ENCODE measurements around the gene IFNE.

Gene IFNE

DNA sequence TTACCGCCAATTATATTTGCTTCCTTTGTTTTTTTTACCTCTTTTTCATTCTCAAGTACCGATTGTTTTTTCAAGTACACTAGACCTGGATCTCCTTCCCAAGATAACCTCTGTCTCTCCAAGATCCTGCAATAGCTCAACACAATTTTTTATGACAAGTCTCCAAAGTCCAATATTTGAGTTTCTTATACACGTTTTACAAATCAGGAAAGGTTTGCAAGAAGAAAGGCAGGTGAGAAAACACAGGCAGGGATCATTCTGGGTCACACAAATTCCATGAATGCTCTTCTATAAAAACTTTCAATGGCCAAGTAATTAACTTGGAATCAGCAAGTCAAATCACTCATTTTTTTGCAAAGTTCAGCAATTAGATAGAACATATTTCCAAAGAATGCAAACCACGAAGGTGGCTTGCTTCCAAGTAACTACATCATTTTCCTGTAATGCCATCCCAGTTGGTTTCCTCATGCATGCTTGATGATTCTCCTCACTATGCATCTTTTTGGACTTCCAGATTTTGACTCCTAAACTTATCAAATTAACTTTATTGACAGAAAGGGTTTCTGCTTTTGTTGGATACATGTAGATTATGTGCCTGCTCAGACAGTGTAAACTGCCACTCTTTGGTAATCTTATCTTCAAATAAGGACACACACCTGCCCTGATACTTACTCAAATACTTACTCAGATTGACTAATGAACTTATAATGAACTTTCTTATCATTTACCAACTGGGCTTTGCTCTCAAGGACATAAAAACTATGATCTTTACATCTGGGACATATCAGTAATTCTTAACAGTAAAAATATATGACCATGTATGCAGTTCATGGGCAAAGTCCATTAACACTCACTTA, 24.7 kb upstream of the IFNE start:
- peaks cover 10% of the 10 kb centered on the region for H3K27me3 Mint-ChIP-seq
- no peak overlapping the region for H3K27ac Mint-ChIP-seq
- no peaks in the 10 kb centered on the region for H3K36me3 Mint-ChIP-seq
- no peaks in the 10 kb centered on the region for H3K9me3 Mint-ChIP-seq
- ATAC-seq, result no peak
- H3K4me3 Mint-ChIP-seq, result no peak overlapping the region
- H3K4me1 Mint-ChIP-seq, result no peaks in the 10 kb centered on the region

DNA sequence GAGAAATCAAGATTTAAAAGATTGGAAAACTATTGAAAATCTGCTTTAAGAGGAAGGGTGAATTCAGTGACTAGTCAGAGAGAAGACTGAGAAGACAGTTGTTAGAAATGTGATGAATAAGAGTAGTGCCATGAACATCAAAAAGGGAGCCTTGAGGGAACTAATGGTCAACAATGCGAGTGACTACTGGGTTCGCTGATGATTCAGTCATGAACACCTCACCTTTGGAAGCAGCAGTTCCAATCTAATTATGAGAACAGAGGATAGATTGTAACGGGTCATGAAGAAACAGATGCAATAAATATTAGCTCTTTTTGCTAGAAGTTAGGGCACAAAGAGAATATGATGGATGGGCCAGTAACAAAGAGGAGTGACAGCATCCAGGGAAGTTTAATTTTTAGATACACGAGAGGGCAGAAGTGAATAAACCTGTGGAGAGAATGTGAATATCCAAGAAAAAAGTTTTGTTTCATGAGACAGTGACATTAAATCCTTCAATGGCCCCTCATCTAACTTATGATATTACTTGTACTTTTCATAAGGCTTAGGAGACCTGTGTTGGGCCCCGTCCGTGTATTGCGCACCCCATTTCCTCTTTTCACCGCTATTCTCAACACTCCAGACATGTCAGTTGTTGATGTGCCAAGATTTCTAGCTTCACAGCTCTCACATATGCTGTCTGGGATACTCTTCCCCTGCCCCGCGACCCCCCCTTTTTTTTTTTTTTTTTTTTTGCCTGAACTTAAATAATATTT, 23.5 kb upstream of the IFNE start:
- H3K4me1 Mint-ChIP-seq, result no peaks in the 10 kb centered on the region
- peaks cover 10% of the 10 kb centered on the region for H3K27me3 Mint-ChIP-seq
- H3K4me3 Mint-ChIP-seq, result no peak overlapping the region
- H3K36me3 Mint-ChIP-seq, result no peaks in the 10 kb centered on the region
- no peak overlapping the region for H3K27ac Mint-ChIP-seq
- H3K9me3 Mint-ChIP-seq, result no peaks in the 10 kb centered on the region
- ATAC-seq, result peak; percentile 36

DNA sequence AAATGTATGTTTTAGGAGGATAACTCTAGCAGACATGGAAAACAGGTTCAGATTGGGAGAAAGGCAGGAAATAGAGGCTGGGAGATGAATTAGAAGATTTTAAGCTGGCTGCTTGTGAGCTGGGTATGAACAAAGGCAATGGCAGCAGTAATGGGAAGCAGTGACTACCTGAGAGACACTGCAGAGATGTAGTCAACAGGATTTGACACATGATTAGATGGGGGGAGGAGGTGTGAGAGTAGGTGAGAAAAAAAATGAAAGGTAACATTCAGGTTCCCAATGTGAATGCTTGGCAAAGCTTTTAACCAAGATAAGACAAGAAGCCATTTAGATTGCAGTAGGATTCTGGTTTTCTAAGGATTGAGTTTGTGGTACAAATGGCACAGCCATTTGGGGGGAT, 22.8 kb upstream of the IFNE start:
- Mint-ChIP-seq H3K36me3 (no peaks in the 10 kb centered on the region), H3K27me3 (peaks cover 10% of the 10 kb centered on the region)
- ATAC-seq, result no peak

DNA sequence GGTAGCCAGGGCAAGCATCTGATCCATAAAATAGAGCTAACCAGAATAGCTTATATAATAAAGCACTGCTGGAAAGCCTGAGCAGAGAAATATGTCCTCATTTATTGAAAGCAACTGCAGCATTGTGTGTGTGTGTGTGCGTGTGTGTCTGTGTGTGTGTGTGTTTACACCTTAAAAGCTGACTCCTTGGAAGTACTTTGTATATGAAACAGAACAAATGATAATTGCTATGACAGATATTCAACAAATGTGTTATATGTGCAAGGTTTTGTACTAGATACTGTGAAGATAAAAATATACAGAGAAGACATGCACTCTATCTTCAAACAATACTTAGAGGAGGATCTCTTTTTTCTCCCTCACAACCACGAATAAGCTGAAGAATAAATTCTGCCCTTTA, 22.0 kb upstream of the IFNE start:
- H3K9me3 Mint-ChIP-seq, result no peaks in the 10 kb centered on the region
- H3K4me3 Mint-ChIP-seq, result no peak overlapping the region
- H3K27ac Mint-ChIP-seq, result no peak overlapping the region
- no peaks in the 10 kb centered on the region for H3K36me3 Mint-ChIP-seq
- ATAC-seq, result no peak
- H3K27me3 Mint-ChIP-seq, result peaks cover 10% of the 10 kb centered on the region
- no peaks in the 10 kb centered on the region for H3K4me1 Mint-ChIP-seq

More for the DNA sequence above, 22.8 kb upstream of the IFNE start:
- Mint-ChIP-seq H3K4me1 (no peaks in the 10 kb centered on the region), H3K9me3 (no peaks in the 10 kb centered on the region), H3K4me3 (no peak overlapping the region), H3K27ac (no peak overlapping the region)

DNA sequence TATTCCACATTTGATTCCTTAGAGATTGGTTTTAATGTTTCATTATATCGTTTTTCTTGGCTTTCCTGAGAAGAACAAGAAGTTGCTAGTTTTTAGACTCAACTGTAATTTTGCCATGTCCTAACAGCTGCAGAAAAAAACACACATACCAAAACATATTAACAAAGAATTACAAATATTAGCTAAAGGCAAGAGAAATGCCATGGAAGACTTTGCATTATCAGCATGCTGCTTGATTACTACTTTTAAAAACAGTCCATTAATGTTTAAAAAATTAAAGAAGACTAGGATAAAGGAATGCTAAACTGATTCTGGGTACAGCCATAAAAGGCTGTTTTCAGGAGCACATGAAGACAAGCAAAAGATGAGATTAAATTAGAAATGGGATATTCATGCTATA, 20.5 kb upstream of the IFNE start:
- Mint-ChIP-seq H3K4me3 (no peak overlapping the region), H3K9me3 (no peaks in the 10 kb centered on the region), H3K4me1 (no peaks in the 10 kb centered on the region), H3K27ac (no peak overlapping the region), H3K27me3 (peaks cover 10% of the 10 kb centered on the region), H3K36me3 (no peaks in the 10 kb centered on the region)
- ATAC-seq, result no peak

DNA sequence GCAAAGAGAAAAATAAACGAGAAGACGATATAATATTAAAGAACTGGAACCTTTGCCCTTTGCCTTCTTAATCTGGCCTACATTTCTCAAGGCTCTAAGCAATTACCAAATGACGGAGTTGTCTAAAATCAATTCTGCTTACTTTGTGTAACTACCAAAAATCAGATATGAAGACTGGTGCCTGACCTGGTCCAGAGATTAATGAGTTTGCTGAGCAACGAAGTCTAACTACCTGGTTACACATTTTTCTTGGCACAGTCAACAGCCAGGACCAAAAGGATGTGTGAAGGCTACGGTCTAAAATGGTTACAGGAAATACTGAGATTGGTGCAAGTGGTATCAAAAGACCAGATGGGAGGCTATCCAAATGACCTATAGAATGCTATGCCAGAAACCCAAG, 17.8 kb upstream of the IFNE start:
- no peak overlapping the region for H3K4me3 Mint-ChIP-seq
- no peak overlapping the region for H3K27ac Mint-ChIP-seq
- H3K9me3 Mint-ChIP-seq, result no peaks in the 10 kb centered on the region
- no peaks in the 10 kb centered on the region for H3K27me3 Mint-ChIP-seq
- no peaks in the 10 kb centered on the region for H3K36me3 Mint-ChIP-seq
- no peaks in the 10 kb centered on the region for H3K4me1 Mint-ChIP-seq
- no peak for ATAC-seq

DNA sequence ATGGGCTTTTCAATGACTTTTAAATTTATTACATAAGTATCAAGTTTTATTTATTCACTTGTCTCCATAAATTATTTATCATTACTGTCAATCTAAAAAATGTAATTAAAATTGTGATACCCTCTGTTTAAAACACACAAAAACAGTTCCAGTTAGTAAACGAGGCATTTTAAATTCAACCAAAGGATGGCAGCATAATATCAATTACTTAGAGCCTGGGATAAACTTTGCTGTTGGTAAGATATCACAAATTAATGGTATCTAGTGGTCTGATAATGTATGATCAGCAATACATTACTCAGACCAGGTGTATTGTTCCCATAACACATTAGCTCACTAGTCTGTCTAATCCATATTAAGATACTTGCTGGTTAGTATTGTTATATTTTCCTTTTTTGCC, 9.6 kb upstream of the IFNE start:
- Mint-ChIP-seq H3K4me1 (no peaks in the 10 kb centered on the region), H3K36me3 (no peaks in the 10 kb centered on the region)
- ATAC-seq, result no peak

DNA sequence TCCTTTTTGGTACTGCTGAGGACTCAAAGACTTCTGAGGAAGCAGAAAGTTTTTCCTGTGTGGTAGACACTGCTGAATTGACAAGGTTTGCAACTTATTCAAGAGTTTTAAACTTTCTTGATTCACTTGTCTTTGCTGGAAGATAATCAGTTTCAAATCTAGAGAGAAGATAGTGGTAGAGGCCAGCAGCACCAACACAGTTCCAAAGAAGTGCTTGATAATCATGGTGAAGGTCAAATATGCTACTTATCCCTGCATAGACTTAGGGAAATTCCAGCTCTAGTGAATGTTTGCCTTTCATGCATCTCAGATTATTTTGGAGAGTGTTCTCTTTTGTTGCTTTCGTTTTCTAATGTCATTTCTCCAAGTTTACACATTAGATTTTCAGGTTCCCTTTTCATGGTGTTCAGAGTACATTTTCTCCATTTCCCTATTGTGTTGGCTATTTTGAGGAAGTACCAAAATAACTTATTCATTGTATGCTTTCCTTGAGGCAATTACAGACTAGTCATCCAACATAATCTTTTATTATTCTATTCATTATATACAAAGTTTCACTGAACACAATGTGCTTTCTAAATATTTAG, 550 bp downstream of the IFNE start:
- H3K4me3 Mint-ChIP-seq, result no peak overlapping the region
- H3K36me3 Mint-ChIP-seq, result no peaks in the 10 kb centered on the region

More for the DNA sequence above, 9.6 kb upstream of the IFNE start:
- Mint-ChIP-seq H3K4me3 (no peak overlapping the region), H3K27me3 (peaks cover 40% of the 10 kb centered on the region), H3K27ac (no peak overlapping the region), H3K9me3 (no peaks in the 10 kb centered on the region)

DNA sequence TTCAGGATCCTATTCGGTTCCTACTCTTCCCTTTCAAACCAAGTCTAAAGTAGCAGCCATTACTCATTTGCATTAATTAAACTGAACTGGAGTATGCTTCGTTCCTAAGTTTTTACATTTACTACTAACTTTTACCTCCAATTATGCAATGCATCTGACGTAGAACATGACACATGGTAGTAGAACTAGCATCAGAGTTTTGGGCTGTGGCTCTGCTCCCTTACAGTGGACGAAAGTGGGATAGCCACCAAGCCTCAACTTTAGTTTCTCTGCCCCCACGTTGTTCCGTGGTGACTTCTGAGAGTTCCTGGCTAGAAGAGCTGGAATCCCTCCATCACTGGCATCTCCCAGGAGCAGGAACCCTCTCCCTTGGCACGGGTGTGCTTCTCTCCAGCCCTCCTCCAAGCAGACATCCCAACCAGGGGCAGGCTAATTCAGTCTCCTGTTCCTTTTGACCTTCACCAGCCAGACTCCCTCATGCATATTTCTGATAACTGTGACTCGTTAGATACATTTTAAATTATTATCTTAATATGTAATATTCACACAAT, 2.9 kb downstream of the IFNE start:
- H3K27me3 Mint-ChIP-seq, result peaks cover 11% of the 10 kb centered on the region
- H3K27ac Mint-ChIP-seq, result no peak overlapping the region
- H3K4me3 Mint-ChIP-seq, result no peak overlapping the region
- no peaks in the 10 kb centered on the region for H3K36me3 Mint-ChIP-seq
- no peak for ATAC-seq
- H3K4me1 Mint-ChIP-seq, result peaks cover 6% of the 10 kb centered on the region
- peaks cover 2% of the 10 kb centered on the region for H3K9me3 Mint-ChIP-seq

More for the DNA sequence above, 550 bp downstream of the IFNE start:
- peaks cover 10% of the 10 kb centered on the region for H3K9me3 Mint-ChIP-seq
- H3K27me3 Mint-ChIP-seq, result peaks cover 9% of the 10 kb centered on the region
- peak; percentile 20 for ATAC-seq
- peaks cover 6% of the 10 kb centered on the region for H3K4me1 Mint-ChIP-seq
- H3K27ac Mint-ChIP-seq, result no peak overlapping the region

DNA sequence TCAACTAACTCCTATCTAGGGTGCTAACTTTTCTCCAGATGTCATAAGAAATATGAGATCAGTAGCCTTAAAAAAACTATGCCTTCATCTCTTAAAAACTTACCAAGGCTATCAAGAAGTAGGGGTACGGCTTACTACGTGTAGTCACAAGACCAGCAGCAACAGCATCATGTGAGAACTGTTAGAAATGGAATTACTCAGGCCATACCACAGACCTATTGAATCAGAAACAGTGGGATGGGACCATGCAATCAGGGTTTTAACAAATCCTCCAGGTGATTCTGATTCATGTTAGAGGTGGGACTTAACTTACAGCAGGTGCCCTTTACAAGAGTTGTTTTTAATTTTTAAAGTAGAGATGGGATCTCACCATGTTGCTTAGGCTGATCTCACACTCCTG, 4.6 kb downstream of the IFNE start:
- no peak for ATAC-seq
- H3K9me3 Mint-ChIP-seq, result no peaks in the 10 kb centered on the region

DNA sequence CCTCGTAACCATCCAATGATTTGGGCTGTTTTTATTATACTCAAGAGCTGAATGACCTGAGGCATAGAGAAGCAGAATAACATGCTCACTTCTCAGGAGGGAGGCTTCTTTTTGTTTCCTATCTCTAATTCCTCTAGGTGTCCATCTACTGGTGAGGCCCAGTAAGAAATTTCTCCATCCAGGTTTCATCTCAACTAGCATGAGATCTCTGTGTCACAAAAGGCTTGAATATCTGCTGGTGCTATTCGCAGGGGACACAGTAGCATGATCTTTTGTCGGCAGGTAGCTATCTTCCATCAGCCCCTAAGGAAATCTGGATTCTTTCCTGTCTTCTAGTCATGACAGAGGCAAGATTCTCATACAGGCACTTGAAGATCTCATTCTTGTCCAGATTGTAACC, 8.9 kb downstream of the IFNE start:
- H3K9me3 Mint-ChIP-seq, result no peaks in the 10 kb centered on the region

More for the DNA sequence above, 4.6 kb downstream of the IFNE start:
- H3K36me3 Mint-ChIP-seq, result no peaks in the 10 kb centered on the region
- H3K27me3 Mint-ChIP-seq, result peaks cover 15% of the 10 kb centered on the region
- H3K4me3 Mint-ChIP-seq, result no peak overlapping the region
- H3K4me1 Mint-ChIP-seq, result peaks cover 6% of the 10 kb centered on the region
- no peak overlapping the region for H3K27ac Mint-ChIP-seq

DNA sequence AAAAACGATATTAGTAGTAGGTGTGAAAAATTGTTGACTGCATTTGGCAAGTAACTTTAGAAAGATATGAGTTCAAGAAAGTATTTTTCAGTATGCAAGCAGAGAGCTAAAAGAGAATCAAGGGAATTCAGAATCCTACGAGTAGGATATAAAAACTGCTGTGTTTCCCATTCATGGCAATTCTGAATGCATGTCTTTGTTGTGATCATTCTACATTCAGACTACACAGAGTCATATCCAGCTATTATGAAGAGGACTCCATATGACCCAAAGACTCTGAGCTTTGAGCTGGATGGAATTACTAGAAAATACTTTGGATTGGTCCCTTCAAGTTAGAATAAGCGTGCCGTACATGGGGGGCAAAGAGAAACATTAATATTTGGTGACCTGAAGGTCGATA, 12.0 kb downstream of the IFNE start:
- no peaks in the 10 kb centered on the region for H3K4me1 Mint-ChIP-seq
- no peak for ATAC-seq
- peaks cover 31% of the 10 kb centered on the region for H3K27me3 Mint-ChIP-seq
- no peaks in the 10 kb centered on the region for H3K9me3 Mint-ChIP-seq
- H3K27ac Mint-ChIP-seq, result no peak overlapping the region
- no peaks in the 10 kb centered on the region for H3K36me3 Mint-ChIP-seq
- H3K4me3 Mint-ChIP-seq, result no peak overlapping the region

More for the DNA sequence above, 8.9 kb downstream of the IFNE start:
- no peak for ATAC-seq
- H3K27ac Mint-ChIP-seq, result no peak overlapping the region
- no peak overlapping the region for H3K4me3 Mint-ChIP-seq
- H3K4me1 Mint-ChIP-seq, result no peaks in the 10 kb centered on the region
- H3K36me3 Mint-ChIP-seq, result no peaks in the 10 kb centered on the region
- H3K27me3 Mint-ChIP-seq, result peaks cover 18% of the 10 kb centered on the region

DNA sequence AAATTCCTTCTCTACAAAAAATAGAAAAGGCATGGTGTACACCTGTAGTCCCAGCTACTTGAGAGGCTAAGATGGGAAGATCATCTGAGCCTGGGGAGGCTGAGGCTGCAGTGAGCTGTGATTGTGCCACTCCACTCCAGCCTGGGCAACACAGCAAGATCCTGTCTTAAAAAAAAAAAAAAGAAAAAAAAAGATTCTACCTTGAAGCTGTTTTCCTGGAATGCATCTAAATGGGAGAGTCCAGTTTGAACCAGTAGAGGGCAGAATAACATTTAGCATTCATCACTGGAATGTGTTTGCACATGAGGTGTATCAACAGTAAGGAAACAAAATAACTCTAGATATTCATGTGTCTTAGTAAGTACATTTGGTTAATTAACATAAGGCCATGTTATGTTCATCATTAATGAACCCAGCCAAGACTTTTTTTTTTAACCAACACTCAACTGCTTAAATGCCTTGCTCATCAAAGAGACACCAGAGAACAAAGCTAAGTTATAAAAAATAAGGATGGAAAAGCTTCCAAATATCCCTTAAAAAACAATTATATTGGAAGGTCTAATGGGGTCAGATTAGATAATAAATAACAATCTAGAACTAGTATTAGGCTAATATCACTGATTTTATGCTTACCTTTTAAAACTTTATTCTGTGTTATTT, 16.1 kb downstream of the IFNE start:
- peaks cover 42% of the 10 kb centered on the region for H3K27me3 Mint-ChIP-seq
- peaks cover 10% of the 10 kb centered on the region for H3K9me3 Mint-ChIP-seq
- no peak overlapping the region for H3K4me3 Mint-ChIP-seq
- ATAC-seq, result no peak
- peaks cover 4% of the 10 kb centered on the region for H3K36me3 Mint-ChIP-seq
- H3K4me1 Mint-ChIP-seq, result no peaks in the 10 kb centered on the region
- no peak overlapping the region for H3K27ac Mint-ChIP-seq

DNA sequence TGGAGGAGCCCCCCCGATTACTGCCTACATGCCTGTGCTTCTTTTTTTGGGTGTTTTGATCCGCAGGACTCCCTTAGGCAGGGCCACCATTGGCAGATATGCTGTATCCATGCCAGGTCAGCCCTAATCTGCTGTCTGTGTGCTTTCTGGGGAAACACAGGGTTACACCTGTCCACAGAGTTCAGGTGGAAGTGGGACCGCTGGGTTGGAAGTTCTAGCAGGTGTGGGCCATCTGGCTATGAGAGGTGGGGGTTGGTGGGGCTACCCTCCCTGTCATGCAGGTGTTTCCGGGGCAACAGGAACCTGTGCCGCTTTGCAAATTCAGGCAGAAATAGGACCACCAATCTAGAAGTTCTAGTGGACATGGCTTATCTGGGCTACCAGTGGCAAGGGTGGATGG, 17.0 kb downstream of the IFNE start:
- Mint-ChIP-seq H3K27me3 (peaks cover 50% of the 10 kb centered on the region), H3K9me3 (peaks cover 10% of the 10 kb centered on the region), H3K4me3 (no peak overlapping the region), H3K4me1 (no peaks in the 10 kb centered on the region), H3K36me3 (peaks cover 4% of the 10 kb centered on the region), H3K27ac (no peak overlapping the region)
- no peak for ATAC-seq

DNA sequence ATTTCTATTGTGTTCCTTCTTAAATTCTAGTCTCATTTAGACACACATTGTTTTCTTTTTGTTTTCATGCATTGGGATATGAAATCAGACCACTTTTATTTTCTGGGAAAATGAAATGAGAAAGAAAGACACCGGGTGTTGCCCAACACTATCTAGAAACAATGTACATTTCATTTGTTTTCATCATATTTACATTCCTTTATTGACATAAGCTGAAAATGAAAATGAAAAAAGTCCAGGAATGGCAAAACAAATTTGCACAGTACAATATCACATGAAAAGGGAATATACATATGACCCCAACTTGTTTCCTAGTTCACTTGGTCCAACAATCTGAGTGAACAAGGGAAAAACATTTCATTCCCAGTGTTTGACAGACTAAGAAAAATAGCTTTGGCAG, 20.7 kb downstream of the IFNE start:
- no peaks in the 10 kb centered on the region for H3K4me1 Mint-ChIP-seq
- H3K36me3 Mint-ChIP-seq, result peaks cover 4% of the 10 kb centered on the region
- peaks cover 10% of the 10 kb centered on the region for H3K9me3 Mint-ChIP-seq
- no peak overlapping the region for H3K4me3 Mint-ChIP-seq
- peaks cover 66% of the 10 kb centered on the region for H3K27me3 Mint-ChIP-seq
- H3K27ac Mint-ChIP-seq, result no peak overlapping the region
- no peak for ATAC-seq

All from stimulated activated memory B cell treated with anti-CD40 and anti-IgM and Interleukin-4, amounts not matched to agents 10 μg/mL and 1 μg/mL and 100 μg/mL, for 72 hours (primary cell).